Measurements from ENCODE around the gene GORAB. TPM values are rescaled to one million over a fixed set of nuclear protein-coding genes. Genes with fewer than 3 reads are reported as not detected.

The GORAB gene
- total and polyA plus RNA-seq, 9 of the 15 experiments (the other 6 are each of a cell fraction or from before 2014, with no cell fraction given): 4.4 to 12.9 (median 8.9) TPM

- TF ChIP-seq GATAD2A (IDR thresholded peaks at IDR 0.05) (0 out of 2 replicates have a peak, but pooled peaks have one; percentile 11), ZFP36 (IDR thresholded peaks at IDR 0.05; ENCODE audit: low read depth, low read length, partially characterized antibody) (no peak), NR2C1 (IDR thresholded peaks at IDR 0.05) (no peak), NR2C1 (tag; IDR thresholded peaks at IDR 0.05) (no peak), CLOCK (CRISPR knock-in tag; IDR thresholded peaks at IDR 0.05; ENCODE audit: borderline replicate concordance) (no peak), HIVEP1 (CRISPR knock-in tag; IDR thresholded peaks at IDR 0.05) (0 out of 2 replicates have a peak, but pooled peaks have one; percentile 74), SMC3 (conservative IDR thresholded peaks at IDR 0.05; ENCODE audit: insufficient read depth, low read depth, low read length) (no peak), ELF4 (CRISPR knock-in tag; IDR thresholded peaks at IDR 0.05) (peak; percentile 39; the same call in 1 of the 2 replicates), MCM2 (IDR thresholded peaks at IDR 0.05; ENCODE audit: low read depth) (no peak), GTF2B (IDR thresholded peaks at IDR 0.05; ENCODE audit: extremely low read depth, insufficient read length) (no peak), REST (IDR thresholded peaks at IDR 0.05; ENCODE audit: borderline replicate concordance) (no peak), REST (CRISPR knock-in tag; IDR thresholded peaks at IDR 0.05; ENCODE audit: low read depth) (0 out of 2 replicates have a peak, but pooled peaks have one; percentile 55), NCOA2 (IDR thresholded peaks at IDR 0.05; ENCODE audit: partially characterized antibody in 2 of 2) (peak in 1 of 2 experiments; percentile 97), U2AF2 (optimal IDR thresholded peaks at IDR 0.05; ENCODE audit: low read depth, low read length) (no peak), BCL6 (CRISPR knock-in tag; IDR thresholded peaks at IDR 0.05) (peak; percentile 76), GTF2A2 (tag; IDR thresholded peaks at IDR 0.05) (no peak), ZFP1 (CRISPR knock-in tag; IDR thresholded peaks at IDR 0.05) (no peak; the same call in 1 of the 2 replicates)
These were observed at the start of gene GORAB (continued) for GRCh38 chr1:170531758-170532657.

All from K562 (cell line).